Adipose tissue (tissue), 3 donors: Measurements from ENCODE around the gene PTMA. TPM values are rescaled to one million over a fixed set of nuclear protein-coding genes. Genes with fewer than 3 reads are reported as not detected.

Experiments
- H3K27ac ChIP-seq: one replicate; pipeline ENCODE4 v1.5.1; 2013; ENCODE audit warnings: low read depth, low read length
- WGBS, 3 donors: extraction: QIAGEN DNeasy Blood & Tissue Kit; methylation state at CpG; one replicate each; pipeline ENCODE4 v1.1.7; 2013; 5-methylcytosine and 5-hydroxymethylcytosine counted together
- polyA plus RNA-seq, 3 donors: library from polyadenylated mRNA; stranded (reverse); fragments of 200-250 nt; gene quantifications; one replicate each; pipeline ENCODE4 v1.2.3, GENCODE V29; 2013
- donor health status: healthy with polysubstance abuse.
- donor health status: Bipolar disorder and iron deficiency.
- donor health status: healthy.

PTMA gene
- polyA plus RNA-seq, 3 donors, result 1,266 to 1,426 (median 1,342) TPM

DNA sequence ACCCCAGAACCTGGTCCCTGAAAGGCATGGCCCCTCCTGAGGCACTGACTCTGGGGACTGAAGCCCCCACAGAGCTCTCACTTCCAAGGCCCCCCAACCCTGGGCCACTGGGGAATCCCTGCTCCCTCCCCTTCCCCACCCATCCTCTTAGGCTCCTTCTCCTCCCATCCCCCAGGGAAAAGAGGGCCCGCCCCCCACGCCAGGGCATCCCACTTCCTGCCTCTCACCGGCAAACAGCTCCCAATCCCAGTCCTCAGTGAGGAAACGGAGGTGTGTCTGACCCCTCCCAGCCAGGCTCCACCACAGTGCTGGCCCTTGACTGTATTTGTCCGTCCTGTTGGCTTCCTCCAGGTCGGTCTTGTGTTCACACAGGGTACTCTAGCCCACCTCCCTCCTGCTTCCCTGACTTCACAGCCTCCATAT is 35.0 kb upstream of the PTMA start:
- peak overlapping the region; percentile 73 for H3K27ac ChIP-seq
- 38 to 61% (median 42%) methylated on average over 4 to 6 of the region's 6 CpGs for WGBS, 3 donors

DNA sequence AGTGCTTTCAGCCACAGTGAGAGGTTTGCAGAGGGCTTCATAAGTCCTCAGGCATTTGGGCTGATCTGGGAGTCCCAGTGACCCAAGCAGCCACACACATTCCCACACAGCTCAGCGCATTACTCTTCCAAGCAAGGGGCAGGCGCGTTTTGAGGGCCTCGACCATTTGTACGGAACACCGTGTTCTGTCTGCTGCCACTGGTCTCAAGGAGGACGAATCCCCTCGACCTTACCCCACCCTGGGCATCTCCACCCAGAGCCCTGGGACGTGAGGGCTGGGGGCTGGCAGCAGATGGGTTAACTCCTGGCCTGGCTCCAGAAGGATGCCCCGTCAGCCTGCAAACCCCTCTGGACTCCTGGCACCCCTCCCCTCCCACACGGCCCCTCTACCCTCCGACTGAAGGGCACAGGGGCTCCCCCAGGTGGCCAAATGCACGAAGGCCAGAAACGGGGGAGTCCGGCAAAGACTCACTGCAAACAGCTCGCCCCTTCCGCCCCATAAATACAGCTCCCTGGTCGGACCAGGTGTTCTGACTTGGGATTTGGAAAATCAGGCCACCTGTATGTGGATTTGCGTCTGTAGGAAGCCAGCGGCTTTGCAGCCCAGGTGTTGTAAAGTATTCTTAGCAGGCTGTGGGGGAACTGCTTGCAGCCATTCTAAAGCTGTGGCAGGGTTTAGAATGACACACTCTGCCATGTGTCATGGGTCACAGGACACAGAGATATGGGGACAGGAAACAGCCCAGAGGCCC is 33.6 kb upstream of the PTMA start:
- 17 to 27% (median 23%) methylated on average over 20 of the region's 20 CpGs for WGBS, 3 donors
- no peak overlapping the region for H3K27ac ChIP-seq

DNA sequence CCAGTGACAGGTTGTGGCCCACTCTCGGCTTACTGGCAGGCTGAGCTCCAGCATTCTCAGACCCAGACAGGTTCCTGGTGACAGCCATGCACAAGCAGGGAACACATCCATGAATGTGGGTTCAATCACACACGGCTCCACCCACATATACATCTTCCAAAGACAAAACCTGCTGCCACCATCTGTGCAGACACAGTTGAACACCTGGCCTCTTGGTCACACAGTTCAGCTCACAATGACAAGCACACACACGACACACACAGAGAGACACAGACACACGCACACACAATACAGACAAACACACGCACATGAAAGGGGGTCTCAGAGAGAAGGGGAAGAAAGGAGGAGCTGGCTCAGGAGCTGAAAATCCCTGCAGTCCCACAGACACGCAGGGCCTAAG is 32.1 kb upstream of the PTMA start:
- WGBS, 3 donors, result 92 to 96% (median 94%) methylated on average over 6 of the region's 6 CpGs
- H3K27ac ChIP-seq, result no peak overlapping the region

DNA sequence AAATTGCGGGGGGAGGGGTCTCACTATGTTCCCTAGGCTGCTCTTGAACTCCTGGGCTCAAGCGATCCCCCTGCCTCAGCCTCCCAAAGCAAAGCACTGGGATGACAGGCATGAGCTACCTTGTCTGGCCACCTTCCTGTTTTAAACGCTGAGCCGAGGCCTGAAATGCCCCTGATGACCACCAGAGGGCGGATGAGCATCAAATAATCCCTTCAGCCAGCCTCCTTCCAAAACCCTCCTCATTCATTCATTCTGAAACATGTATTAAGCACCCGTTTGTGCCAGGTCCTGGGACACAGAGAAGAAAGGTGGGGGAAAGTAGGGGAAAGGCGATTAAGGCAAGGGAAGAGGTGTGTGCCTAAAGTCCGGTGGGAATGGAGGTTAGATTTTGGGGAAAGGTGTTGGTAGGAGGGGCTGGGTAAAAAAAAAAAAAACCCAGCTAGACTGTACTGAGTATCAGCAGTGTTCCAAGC is 30.7 kb upstream of the PTMA start:
- H3K27ac ChIP-seq, result no peak overlapping the region
- WGBS, 3 donors, result 1 to 3% (median 2%) methylated on average over 8 of the region's 8 CpGs

GRCh38 chr2:231679908-231680284 is 28.4 kb upstream of the PTMA start:
- H3K27ac ChIP-seq, result no peak overlapping the region
- WGBS, 3 donors, result 76 to 88% (median 82%) methylated on average over 11 of the region's 11 CpGs

- WGBS, 3 donors, result 34 to 55% (median 54%) methylated on average over 28 to 39 of the region's 39 CpGs
- peak overlapping the region; percentile 46 for H3K27ac ChIP-seq
Observed at GRCh38 chr2:231680285-231680991, 27.9 kb upstream of the PTMA start.

DNA sequence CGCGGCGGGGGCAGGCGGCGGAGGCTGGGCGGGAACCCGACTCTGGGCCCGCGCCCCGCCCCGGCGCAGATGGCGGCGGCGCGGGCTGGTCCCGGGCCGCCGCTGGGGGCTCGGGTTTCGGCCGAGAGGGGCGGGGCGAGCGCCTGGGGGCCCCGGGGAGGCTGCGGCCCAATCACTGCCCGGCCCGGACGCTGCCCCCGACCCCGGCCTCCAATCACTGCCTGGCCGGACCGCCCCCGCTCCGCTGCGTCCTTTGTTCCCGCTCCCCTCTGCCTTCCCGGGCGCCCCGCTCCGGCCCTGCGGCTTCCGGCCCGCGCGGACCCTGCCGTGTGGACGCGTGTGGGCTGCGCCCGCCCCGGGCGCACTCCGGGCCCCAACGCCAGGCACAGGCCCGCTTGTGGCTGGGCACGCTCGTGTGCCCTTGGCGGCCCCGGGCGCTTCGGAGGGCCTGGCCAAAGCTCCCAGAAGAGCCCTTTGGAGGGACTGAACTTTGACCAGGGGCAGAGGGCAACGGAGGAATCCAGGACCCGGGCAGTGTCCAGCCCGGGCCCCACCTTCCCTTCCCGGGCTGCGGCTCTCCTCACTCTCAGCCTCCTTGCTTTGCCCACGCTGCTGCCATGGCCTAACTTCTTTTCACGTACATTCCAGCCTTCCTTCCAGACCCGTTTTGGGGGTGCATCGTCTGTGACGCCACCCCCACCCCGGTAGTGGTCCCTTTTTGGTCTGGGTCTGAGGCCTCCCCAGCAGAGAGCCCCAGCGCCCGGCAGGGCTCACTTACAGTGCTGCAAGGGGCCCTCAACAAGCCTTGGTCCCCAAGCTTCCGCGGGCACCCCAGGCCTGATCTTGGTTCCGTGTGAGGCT is 27.1 kb upstream of the PTMA start:
- H3K27ac ChIP-seq, result peak overlapping the region; percentile 46
- WGBS, 3 donors, result 7 to 11% (median 9%) methylated on average over 59 to 79 of the region's 79 CpGs

- 67 to 87% (median 68%) methylated on average over 11 of the region's 11 CpGs for WGBS, 3 donors
- no peak overlapping the region for H3K27ac ChIP-seq
Observed at GRCh38 chr2:231682603-231683291, 25.6 kb upstream of the PTMA start.

DNA sequence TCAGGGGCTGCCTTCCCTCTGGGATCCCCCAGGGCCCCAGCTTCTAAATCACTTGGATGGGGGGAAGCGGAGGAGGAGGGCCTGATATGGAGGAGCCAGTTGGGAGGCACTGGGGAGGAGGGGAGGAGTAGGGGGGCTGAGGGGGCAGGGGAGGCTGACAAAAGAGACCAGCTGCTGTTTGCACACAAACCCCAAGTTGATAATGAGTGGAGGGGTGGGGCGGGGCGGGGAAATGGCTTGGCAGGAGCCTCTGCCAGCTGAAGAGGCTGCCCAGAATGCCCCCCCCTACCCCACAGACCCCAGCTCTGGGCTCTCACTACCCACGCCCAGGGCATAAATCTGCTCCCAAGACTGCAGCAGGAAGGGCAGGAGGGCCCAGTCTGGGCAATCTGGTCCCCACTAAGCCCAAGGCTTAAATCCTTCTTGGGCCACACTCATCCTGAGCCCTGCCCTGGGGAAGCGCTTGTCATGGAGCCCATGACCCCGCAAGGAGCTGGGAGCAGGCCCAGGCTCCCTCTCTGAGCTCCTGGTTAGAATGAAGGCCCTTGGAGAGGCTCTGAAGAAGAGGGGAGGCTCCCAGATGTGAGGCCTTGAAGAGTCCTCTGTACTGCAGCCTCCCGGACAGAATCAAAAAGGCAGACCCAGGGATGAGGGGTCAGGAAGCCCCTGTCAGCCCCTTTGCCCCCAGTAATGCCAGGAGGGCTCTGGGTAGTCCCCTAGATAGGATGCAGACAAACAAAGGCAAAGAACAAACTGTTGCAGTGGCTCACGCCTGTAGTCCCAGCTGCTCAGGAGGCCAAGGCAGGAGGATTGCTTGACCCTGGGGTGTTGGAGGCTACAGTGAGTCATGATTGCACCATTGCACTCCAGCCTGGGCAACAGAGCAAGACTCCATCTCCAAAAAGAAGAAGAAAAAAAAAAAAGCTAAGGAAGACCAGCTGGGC is 24.8 kb upstream of the PTMA start:
- WGBS, 3 donors, result 80 to 92% (median 87%) methylated on average over 7 to 8 of the region's 8 CpGs
- H3K27ac ChIP-seq, result no peak overlapping the region

DNA sequence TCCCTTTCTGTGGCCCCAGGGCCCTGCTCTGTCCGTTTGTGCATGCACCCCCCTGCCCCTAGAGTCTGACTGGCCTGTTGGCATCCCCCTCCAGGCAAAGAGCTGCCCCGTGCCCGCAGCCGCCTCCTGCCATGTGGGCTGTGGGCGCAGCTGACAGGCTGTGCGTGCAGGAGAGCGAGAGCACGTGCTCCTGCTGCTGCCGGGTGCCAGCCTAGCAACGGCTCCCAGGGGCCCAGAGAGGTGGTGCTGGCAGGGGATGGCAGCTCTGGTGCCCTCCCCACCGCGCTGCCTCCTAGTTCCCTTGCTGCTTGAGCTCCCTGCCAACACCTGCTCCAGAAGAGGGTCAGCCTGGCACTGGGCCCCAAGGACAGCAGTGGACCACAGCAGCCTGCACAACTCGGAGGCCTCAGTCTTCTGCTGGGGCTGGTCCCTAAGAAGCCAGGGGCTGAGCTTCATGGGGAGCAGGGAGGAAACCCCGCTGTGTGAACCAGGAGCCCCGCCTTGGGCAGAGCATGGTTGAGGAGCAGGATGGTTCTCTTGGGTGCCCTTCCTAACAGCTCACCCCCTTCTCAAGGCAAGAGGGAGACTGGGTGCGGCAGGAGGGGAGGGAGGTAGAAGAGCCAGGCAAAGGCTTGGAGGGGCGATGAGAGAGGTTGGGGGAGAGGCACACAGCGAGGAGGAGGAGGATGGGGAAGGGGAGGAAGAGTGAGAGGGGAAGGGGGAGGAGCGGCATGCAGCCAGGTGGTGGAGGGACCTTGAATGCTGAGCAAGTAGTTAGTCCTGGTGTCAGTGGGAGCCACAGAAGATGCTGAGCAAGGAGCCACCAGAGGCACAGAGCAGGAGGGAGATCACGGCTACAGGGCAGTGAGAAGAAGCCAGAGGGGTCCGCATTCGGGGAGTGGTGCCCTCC is 23.8 kb upstream of the PTMA start:
- H3K27ac ChIP-seq, result no peak overlapping the region
- 53 to 81% (median 77%) methylated on average over 22 of the region's 22 CpGs for WGBS, 3 donors

DNA sequence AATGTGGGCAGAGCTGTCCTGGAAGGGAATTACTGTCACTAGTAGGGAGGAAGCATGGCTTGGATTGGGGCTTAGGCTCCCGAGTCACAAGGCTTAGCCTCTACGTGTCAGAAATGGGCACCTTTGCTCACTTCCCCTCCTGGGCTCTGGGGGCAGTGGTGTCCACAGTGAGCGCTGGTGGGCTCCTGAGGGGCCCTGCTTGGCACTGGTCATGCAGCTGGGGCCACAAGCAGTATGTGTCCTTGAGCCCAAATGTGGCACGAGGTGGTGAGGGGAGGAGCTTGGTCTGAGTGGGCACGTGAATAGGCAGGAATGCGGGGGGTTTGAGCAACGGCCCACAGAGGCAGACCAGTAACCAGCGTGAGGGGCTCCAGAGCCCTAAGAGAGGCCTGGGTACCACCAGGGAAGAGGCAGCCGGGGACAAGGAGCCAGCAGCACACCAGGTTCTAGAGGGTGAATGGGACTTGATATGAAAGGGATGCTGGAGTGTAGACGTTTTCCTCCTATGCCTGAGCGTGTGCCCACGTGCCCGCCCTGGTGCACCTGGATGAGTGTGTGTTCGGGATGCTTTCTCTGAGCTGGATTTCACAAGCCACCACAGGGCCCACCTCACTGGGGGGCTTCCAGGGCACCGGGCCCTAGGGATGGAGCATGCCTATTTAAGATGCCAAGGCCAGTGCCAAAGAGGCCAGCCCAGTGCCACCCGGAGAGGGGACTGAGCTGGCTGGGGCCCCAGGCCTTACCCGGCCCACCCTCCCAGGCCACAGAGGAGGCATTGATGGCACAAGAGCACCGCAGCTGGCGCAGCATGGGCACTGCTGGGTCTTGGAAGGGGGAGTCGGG is 22.8 kb upstream of the PTMA start:
- 77 to 89% (median 86%) methylated on average over 18 to 20 of the region's 20 CpGs for WGBS, 3 donors
- no peak overlapping the region for H3K27ac ChIP-seq

GRCh38 chr2:231686192-231687100 is 21.9 kb upstream of the PTMA start:
- H3K27ac ChIP-seq, result no peak overlapping the region
- WGBS, 3 donors, result 87 to 93% (median 91%) methylated on average over 10 to 11 of the region's 11 CpGs

DNA sequence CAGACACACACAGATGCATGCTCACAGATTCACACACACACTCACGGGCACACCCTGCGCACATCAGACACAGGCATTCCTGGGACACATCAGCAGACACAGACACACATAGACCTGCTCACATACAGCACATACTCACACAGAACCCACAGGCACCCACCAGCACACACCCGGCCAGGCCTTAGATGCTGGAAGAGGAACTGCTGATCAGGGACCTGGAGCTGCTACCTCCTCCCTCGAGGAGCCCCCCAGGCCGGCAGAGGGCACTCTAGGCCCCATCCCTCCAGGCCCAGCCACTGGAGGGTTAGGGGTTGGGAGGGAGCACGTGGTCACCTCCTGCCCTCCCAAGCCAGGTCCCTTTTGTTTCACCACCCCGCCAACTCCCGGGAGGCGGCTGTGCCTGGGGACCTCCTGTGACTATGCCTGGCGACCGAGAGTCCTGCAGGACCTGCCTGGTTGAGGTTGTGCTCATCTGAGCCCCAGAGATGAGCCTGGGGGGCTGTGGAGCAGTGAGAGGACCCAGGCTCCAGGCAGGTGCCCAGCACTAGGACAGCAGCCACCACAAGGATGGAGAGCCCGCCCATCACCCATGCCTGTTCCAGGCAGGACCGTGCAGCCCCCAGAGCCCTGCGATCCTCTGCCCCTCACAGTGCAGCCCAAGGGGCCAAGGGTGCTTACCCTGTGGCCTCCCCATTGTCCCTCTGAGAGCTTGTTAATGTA is 21.0 kb upstream of the PTMA start:
- 38 to 42% (median 39%) methylated on average over 14 of the region's 14 CpGs for WGBS, 3 donors
- no peak overlapping the region for H3K27ac ChIP-seq

DNA sequence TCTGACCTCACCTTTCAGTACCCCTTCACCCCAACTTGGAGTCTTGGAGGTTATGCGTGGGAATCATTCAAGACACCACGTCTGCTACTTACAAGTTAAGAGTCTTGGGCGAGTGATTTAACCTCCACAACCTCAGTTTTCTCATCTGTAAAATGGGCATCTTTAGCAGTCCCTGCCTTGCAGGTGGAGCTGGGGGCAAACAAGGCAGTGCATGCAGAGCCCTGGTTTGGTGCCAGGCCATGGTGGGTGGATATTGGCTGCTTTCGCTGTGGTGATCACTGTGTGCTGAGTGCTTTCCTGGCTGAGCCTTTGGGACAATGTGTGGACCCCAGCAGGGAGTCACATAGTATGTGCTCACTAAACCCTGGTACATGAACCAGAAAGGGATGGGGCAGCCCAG is 20.4 kb upstream of the PTMA start:
- WGBS, 3 donors, result 88 to 95% (median 93%) methylated on average over 4 of the region's 4 CpGs

More for the DNA sequence above, 20.4 kb upstream of the PTMA start:
- no peak overlapping the region for H3K27ac ChIP-seq
